K562 (cell line): ENCODE data around the gene NELFE. TPM values are rescaled to one million over a fixed set of nuclear protein-coding genes. Genes with fewer than 3 reads are reported as not detected.

Experiments used
- ATAC-seq: fragments of 200-7000 bp; cut with Tn5 transposase; 3 replicates; pipeline ENCODE4 v1.9.1; 2020; ENCODE audit warnings: moderate library complexity
- BruUV-seq: library from RNA; stranded (reverse); fragments of 400-500 nt; replicated peaks from 2 replicates; lab custom pipeline; 2021; lab: Mats Ljungman, UMichigan
- CTCF ChIA-PET: fragments of 300-600 bp; formaldehyde crosslinking; extraction: SDS; loops from one replicate; lab custom pipeline; 2021; ENCODE audit warnings: low intra/inter-chr PET ratio; lab: Yijun Ruan, JAX
- POLR2A ChIA-PET: fragments of 300-600, 350-650 bp; sonication (Branson Sonifier 250); formaldehyde crosslinking; extraction: SDS; loops from one replicate; lab custom pipeline; 2021; ENCODE audit warnings: antibody characterized with exemption, inconsistent platforms; lab: Yijun Ruan, JAX
- DNase-seq, 4 experiments: peaks; one replicate each; pipeline versions ENCODE4 v3.0.0 to v3.0.0-alpha.2; 2011 to 2018; ENCODE audit warnings: low spot score in 3 of 4, mixed read lengths in 3 of 4; ENCODE audit errors: extremely low read depth in 1 of 4
- FAIRE-seq: peaks from 2 replicates; lab custom pipeline; 2011; peaks lifted over from hg19 to GRCh38; lab: Jason Lieb, UNC
- H2AFZ ChIP-seq: 2 replicates; pipeline ENCODE4 v1.6.0; 2011; ENCODE audit warnings: low read depth, low read length, control low read depth, inconsistent platforms
- H3K27ac ChIP-seq: fragments of 200-600 bp; 3 replicates; pipeline ENCODE4 v1.8.0; 2011; ENCODE audit warnings: low read depth, mild to moderate bottlenecking, control low read depth, inconsistent platforms, low read length, moderate library complexity, mixed read lengths; ENCODE audit errors: extremely low read depth
- H3K27me3 ChIP-seq, 2 experiments: fragments of 300-600 bp in 1 of 2; 2 replicates in 1 of 2; 3 replicates in 1 of 2; pipeline versions ENCODE4 v1.6.0 to v1.8.0; 2011; ENCODE audit warnings: inconsistent platforms in 2 of 2, low read length in 2 of 2, mild to moderate bottlenecking in 1 of 2, mixed read lengths in 1 of 2, moderate library complexity in 1 of 2; ENCODE audit not compliant: control insufficient read depth in 2 of 2, insufficient read depth in 2 of 2
- H3K36me3 ChIP-seq: fragments of 300-600 bp; 3 replicates; pipeline ENCODE4 v1.8.0; 2011; ENCODE audit warnings: mild to moderate bottlenecking, low read length, inconsistent platforms; ENCODE audit not compliant: control insufficient read depth, insufficient read depth
- H3K4me1 ChIP-seq, 2 experiments: fragments of 200-600 bp in 1 of 2; replicated peaks in 1 of 2; 2 replicates in 1 of 2; 3 replicates in 1 of 2; pipeline versions ENCODE4 v1.5.1 to v1.8.0; 2011; ENCODE audit warnings: inconsistent platforms in 2 of 2, low read length in 2 of 2, mild to moderate bottlenecking in 1 of 2, mixed read lengths in 1 of 2, moderate library complexity in 1 of 2; ENCODE audit not compliant: control insufficient read depth in 2 of 2, insufficient read depth in 2 of 2
- H3K4me2 ChIP-seq: 2 replicates; pipeline ENCODE4 v1.6.1; 2011; ENCODE audit warnings: low read length, control low read depth, inconsistent platforms, mixed read lengths; ENCODE audit not compliant: insufficient read depth
- H3K4me3 ChIP-seq: fragments of 200-600 bp; sonication (generic), shearing (Covaris generic); 2 replicates; pipeline ENCODE4 v1.5.1; 2016; ENCODE audit warnings: control low read depth, inconsistent platforms
- H3K79me2 ChIP-seq: fragments of 200-600 bp; 3 replicates; pipeline ENCODE4 v1.8.0; 2011; ENCODE audit warnings: low read length, inconsistent platforms; ENCODE audit not compliant: control insufficient read depth, insufficient read depth
- H3K9ac ChIP-seq, 2 experiments: 2 replicates each; pipeline versions ENCODE4 v1.6.0 to v1.6.1; 2011; ENCODE audit warnings: low read depth in 2 of 2, low read length in 2 of 2, control low read depth in 1 of 2, inconsistent platforms in 1 of 2, mild to moderate bottlenecking in 1 of 2, mixed read lengths in 1 of 2; ENCODE audit not compliant: insufficient read depth in 1 of 2
- H3K9me1 ChIP-seq: one replicate; pipeline ENCODE4 v1.6.0; 2011; ENCODE audit warnings: inconsistent platforms, mild to moderate bottlenecking, low read length, moderate library complexity; ENCODE audit not compliant: control insufficient read depth, insufficient read depth
- H3K9me3 ChIP-seq: replicated peaks from 2 replicates; pipeline ENCODE4 v1.5.1; 2011; ENCODE audit warnings: low read depth, low read length, inconsistent platforms; ENCODE audit not compliant: control insufficient read depth, insufficient read depth
- H4K20me1 ChIP-seq: replicated peaks from 2 replicates; pipeline ENCODE4 v1.6.1; 2011; ENCODE audit warnings: low read length, inconsistent platforms, mixed read lengths; ENCODE audit not compliant: control insufficient read depth, insufficient read depth
- BACH1 ChIP-seq: fragments of 200-800 bp; sonication (Bioruptor generic); IDR thresholded peaks from 2 replicates; pipeline ENCODE4 v1.6.1; 2016; ENCODE audit warnings: missing genetic modification characterization, missing compliant biosample characterization
- BCL6 ChIP-seq: fragments of 250-450 bp; sonication (Bioruptor Pico); IDR thresholded peaks from 2 replicates; pipeline ENCODE4 v1.4.0; 2020
- C11orf30 ChIP-seq: fragments of 450-650 bp; IDR thresholded peaks from 2 replicates; pipeline ENCODE4 v1.6.1; 2016; ENCODE audit warnings: low read depth, mild to moderate bottlenecking
- ELF2 ChIP-seq: fragments of 250-450 bp; sonication (Bioruptor Pico); IDR thresholded peaks from 2 replicates; pipeline ENCODE4 v1.5.0; 2021; ENCODE audit warnings: mild to moderate bottlenecking
- JUN ChIP-seq, 2 experiments: sonication (generic) in 1 of 2; formaldehyde crosslinking in 1 of 2; IDR thresholded peaks; 2 replicates each; pipeline versions ENCODE4 v1.6.1 to v1.8.0; 2012 to 2022; ENCODE audit warnings: borderline replicate concordance in 2 of 2, mild to moderate bottlenecking in 2 of 2, improper control_type of control experiment in 1 of 2, low read depth in 1 of 2, low read length in 1 of 2, missing genetic modification reagents in 1 of 2
- MYNN ChIP-seq, 2 experiments: sonication (generic); formaldehyde crosslinking in 1 of 2; IDR thresholded peaks; 2 replicates each; pipeline versions ENCODE4 v1.5.0 to v1.6.1; 2016 to 2020; ENCODE audit warnings: antibody characterized with exemption in 1 of 2, missing genetic modification reagents in 1 of 2
- NCOA4 ChIP-seq: fragments of 450-650 bp; IDR thresholded peaks from 2 replicates; pipeline ENCODE4 v1.6.1; 2018; ENCODE audit warnings: mild to moderate bottlenecking; ENCODE audit not compliant: partially characterized antibody
- ZNF174 ChIP-seq: fragments of 250-450 bp; sonication (Bioruptor Pico); IDR thresholded peaks from 2 replicates; pipeline ENCODE4 v1.4.0; 2020; ENCODE audit warnings: mild to moderate bottlenecking
- ZNF316 ChIP-seq: fragments of 450-650 bp; IDR thresholded peaks from 2 replicates; pipeline ENCODE4 v1.6.1; 2016
- WGBS: fragments of 100-300 bp; shearing (Covaris generic); methylation state at CpG from one replicate; pipeline ENCODE4 v1.1.6; 2016; ENCODE audit warnings: low coverage, mixed read lengths; ENCODE audit not compliant: insufficient coverage; ENCODE audit errors: missing lambda C conversion rate; 5-methylcytosine and 5-hydroxymethylcytosine counted together
- in situ Hi-C: fragments of 300-500 bp; cut with MboI; formaldehyde crosslinking; loops from 4 replicates; pipeline ENCODE4 v1.15.0; 2018; ENCODE audit warnings: inconsistent platforms, mixed read lengths
- intact Hi-C: fragments of 100-400 bp; cut with micrococcal nuclease; formaldehyde crosslinking; loops from 2 replicates; pipeline ENCODE4 v1.14.2; 2022
- polyA plus RNA-seq, 8 experiments: library from polyadenylated mRNA; depleted of rRNA in 4 of 8; stranded (reverse) in 5 of 8; unstranded in 3 of 8; fragments of >200 nt; fragmentation: Nextera tagmentation in 2 of 8; fragmentation: Illumina TruSeq in 1 of 8; extraction: Ambion mirVana in 2 of 8; extraction: Trizol in 1 of 8; gene quantifications; 2 replicates each; pipeline versions ENCODE4 v1.2.1 to v1.2.3, GENCODE V29; 2011 to 2014; ENCODE audit warnings: inconsistent platforms in 1 of 8, missing spikeins in 1 of 8
- total RNA-seq, 7 experiments: library from RNA; depleted of rRNA in 6 of 7; stranded (reverse); fragments of >200 nt in 6 of 7; fragmentation: Illumina TruSeq in 2 of 7; extraction: Trizol in 2 of 7; gene quantifications; 2 replicates each; pipeline versions ENCODE4 v1.2.1 to v1.2.3, GENCODE V29; 2011 to 2021; ENCODE audit warnings: low replicate concordance in 1 of 7
- TF ChIP-seq, protein P1 (sequence below), 2 experiments: fragments of 450-650 bp; IDR thresholded peaks; 2 replicates each; pipeline ENCODE4 v1.6.1; 2018; ENCODE audit warnings: mild to moderate bottlenecking in 2 of 2, low read depth in 1 of 2; ENCODE audit not compliant: partially characterized antibody in 2 of 2
- TF ChIP-seq, protein P2 (sequence below): fragments of 450-650 bp; IDR thresholded peaks from 2 replicates; pipeline ENCODE4 v1.6.1; 2016

Gene NELFE
- total and polyA plus RNA-seq, 9 of the 15 experiments (the other 6 are each of a cell fraction or from before 2014, with no cell fraction given), result 15.2 to 157 (median 91.5) TPM

DNA sequence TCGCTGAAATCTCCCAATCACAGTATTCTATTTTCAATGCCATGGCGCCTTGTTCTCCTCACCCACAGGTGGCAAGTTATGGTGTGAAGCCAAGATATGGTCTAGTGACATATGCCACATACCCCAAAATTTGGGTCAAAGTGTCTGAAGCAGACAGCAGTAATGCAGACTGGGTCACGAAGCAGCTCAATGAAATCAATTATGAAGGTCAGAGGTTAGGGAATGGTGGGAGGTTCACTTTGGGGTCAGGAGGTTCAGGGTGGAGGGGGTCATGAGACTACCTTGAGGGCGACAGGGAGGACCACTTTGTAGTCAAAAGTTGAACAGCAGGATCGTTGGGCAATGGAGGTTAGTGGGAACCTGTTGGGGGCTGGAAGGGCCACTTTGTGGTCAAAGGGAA lies 10.5 kb downstream of the NELFE start (continued):
- TF ChIP-seq BCL6 (no peak), JUN (IDR thresholded peaks at IDR 0.05; ENCODE audit: borderline replicate concordance, low read depth, low read length) (no peak), JUN (CRISPR knock-in tag; IDR thresholded peaks at IDR 0.05; ENCODE audit: borderline replicate concordance) (0 out of 2 replicates have a peak, but pooled peaks have one; percentile 18)
- TF ChIP-seq, protein P1, sequence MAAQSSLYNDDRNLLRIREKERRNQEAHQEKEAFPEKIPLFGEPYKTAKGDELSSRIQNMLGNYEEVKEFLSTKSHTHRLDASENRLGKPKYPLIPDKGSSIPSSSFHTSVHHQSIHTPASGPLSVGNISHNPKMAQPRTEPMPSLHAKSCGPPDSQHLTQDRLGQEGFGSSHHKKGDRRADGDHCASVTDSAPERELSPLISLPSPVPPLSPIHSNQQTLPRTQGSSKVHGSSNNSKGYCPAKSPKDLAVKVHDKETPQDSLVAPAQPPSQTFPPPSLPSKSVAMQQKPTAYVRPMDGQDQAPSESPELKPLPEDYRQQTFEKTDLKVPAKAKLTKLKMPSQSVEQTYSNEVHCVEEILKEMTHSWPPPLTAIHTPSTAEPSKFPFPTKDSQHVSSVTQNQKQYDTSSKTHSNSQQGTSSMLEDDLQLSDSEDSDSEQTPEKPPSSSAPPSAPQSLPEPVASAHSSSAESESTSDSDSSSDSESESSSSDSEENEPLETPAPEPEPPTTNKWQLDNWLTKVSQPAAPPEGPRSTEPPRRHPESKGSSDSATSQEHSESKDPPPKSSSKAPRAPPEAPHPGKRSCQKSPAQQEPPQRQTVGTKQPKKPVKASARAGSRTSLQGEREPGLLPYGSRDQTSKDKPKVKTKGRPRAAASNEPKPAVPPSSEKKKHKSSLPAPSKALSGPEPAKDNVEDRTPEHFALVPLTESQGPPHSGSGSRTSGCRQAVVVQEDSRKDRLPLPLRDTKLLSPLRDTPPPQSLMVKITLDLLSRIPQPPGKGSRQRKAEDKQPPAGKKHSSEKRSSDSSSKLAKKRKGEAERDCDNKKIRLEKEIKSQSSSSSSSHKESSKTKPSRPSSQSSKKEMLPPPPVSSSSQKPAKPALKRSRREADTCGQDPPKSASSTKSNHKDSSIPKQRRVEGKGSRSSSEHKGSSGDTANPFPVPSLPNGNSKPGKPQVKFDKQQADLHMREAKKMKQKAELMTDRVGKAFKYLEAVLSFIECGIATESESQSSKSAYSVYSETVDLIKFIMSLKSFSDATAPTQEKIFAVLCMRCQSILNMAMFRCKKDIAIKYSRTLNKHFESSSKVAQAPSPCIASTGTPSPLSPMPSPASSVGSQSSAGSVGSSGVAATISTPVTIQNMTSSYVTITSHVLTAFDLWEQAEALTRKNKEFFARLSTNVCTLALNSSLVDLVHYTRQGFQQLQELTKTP (IDR thresholded peaks at IDR 0.05; ENCODE audit: low read depth in 1 of 2, partially characterized antibody in 2 of 2), result peak in 1 of 2 experiments; percentile 17

DNA sequence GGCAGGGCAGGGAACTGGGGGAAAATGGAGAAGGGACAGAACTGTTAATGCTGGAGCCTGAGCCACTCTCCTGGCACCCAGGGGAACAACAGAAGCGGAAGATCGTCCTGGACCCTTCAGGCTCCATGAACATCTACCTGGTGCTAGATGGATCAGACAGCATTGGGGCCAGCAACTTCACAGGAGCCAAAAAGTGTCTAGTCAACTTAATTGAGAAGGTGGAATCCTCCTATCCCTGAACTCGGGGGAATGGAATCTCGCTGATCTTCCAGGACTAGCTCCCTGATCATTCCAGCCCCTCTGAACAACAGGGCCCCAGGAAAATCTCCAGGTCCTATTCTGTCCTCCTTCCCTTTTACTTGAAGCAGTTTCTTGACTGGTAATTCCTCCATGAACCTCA lies 10.9 kb downstream of the NELFE start:
- ATAC-seq (no peak), DNase-seq (no peak), FAIRE-seq (no peak)
- Histone ChIP-seq H3K79me2 (no peaks in the 10 kb centered on the region), H3K27ac (no peak overlapping the region), H3K4me3 (no peak overlapping the region), H3K9me1 (peaks cover 7% of the 10 kb centered on the region), H4K20me1 (no peaks in the 10 kb centered on the region), H3K4me2 (no peak overlapping the region), H3K4me1 (peaks cover 16 to 24% of the 10 kb centered on the region in 2 experiments), H3K27me3 (peaks cover 2 to 21% of the 10 kb centered on the region in 2 experiments; a peak in 3 of 5 replicates), H3K36me3 (peaks cover 21% of the 10 kb centered on the region), H2AFZ (no peak overlapping the region), H3K9ac (no peak overlapping the region), H3K9me3 (no peaks in the 10 kb centered on the region)
- 70% methylated on average over 4 of the region's 4 CpGs for WGBS
- ChIA-PET CTCF (no interaction called here), POLR2A (interaction anchor here (1.3 to 1.9 kb wide), 2 partner anchors 9 to 100 kb away, joined by 4 to 6 read pairs; no protein-coding TSS in a partner anchor)
- TF ChIP-seq ZNF174 (no peak), C11orf30 (peak; percentile 70), MYNN (IDR thresholded peaks at IDR 0.05) (no peak), MYNN (CRISPR knock-in tag; IDR thresholded peaks at IDR 0.05) (no peak), ZNF316 (peak; percentile 85), BACH1 (tag) (no peak), NCOA4 (no peak), ELF2 (CRISPR knock-in tag) (no peak)
- TF ChIP-seq, protein P2, sequence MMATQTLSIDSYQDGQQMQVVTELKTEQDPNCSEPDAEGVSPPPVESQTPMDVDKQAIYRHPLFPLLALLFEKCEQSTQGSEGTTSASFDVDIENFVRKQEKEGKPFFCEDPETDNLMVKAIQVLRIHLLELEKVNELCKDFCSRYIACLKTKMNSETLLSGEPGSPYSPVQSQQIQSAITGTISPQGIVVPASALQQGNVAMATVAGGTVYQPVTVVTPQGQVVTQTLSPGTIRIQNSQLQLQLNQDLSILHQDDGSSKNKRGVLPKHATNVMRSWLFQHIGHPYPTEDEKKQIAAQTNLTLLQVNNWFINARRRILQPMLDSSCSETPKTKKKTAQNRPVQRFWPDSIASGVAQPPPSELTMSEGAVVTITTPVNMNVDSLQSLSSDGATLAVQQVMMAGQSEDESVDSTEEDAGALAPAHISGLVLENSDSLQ, result no peak
- in situ Hi-C loops, result no loop called here
- intact Hi-C loops, result loop anchor here (5.0 kb wide), 1 partner anchor 46 kb away; the partner anchor contains the start of gene ZBTB12
- no TSS peak for BruUV-seq
